HepG2 (cell line): ENCODE measurements around the gene SAP25. TPM values are rescaled to one million over a fixed set of nuclear protein-coding genes. Genes with fewer than 3 reads are reported as not detected.
A peak's percentile ranks its signal among the peaks of the same experiment; 100 is the strongest.

Experiments used
- EP300 ChIP-seq, 3 experiments: sonication (generic) in 1 of 3; formaldehyde crosslinking in 1 of 3; IDR thresholded peaks; 2 replicates each; pipeline versions ENCODE4 v1.5.1 to v1.6.1; 2011 to 2020; ENCODE audit warnings: low read depth in 2 of 3, low read length in 2 of 3, borderline replicate concordance in 1 of 3, improper control_type of control experiment in 1 of 3, mild to moderate bottlenecking in 1 of 3, missing genetic modification reagents in 1 of 3, moderate library complexity in 1 of 3
- FOXP4 ChIP-seq: sonication (generic); formaldehyde crosslinking; IDR thresholded peaks from 2 replicates; pipeline ENCODE4 v1.4.0; 2020; ENCODE audit warnings: missing genetic modification reagents
- GATAD1 ChIP-seq: IDR thresholded peaks from 2 replicates; pipeline ENCODE4 v1.6.1; 2016; ENCODE audit warnings: missing genetic modification reagents, missing compliant biosample characterization
- HES4 ChIP-seq: sonication (generic); formaldehyde crosslinking; IDR thresholded peaks from 2 replicates; pipeline ENCODE4 v1.9.0; 2021; ENCODE audit warnings: mild to moderate bottlenecking, missing genetic modification reagents, borderline replicate concordance
- MXI1 ChIP-seq: IDR thresholded peaks from 3 replicates; pipeline ENCODE4 v1.6.1; 2012; ENCODE audit warnings: low read depth, low read length, inconsistent platforms, borderline replicate concordance
- PAX8 ChIP-seq: sonication (generic); formaldehyde crosslinking; IDR thresholded peaks from 2 replicates; pipeline ENCODE4 v1.8.0; 2022; ENCODE audit warnings: mild to moderate bottlenecking, missing genetic modification reagents, borderline replicate concordance
- SOX13 ChIP-seq, 3 experiments: fragments of 450-650 bp in 1 of 3; sonication (generic) in 1 of 3; formaldehyde crosslinking in 1 of 3; IDR thresholded peaks in 2 of 3; conservative IDR thresholded peaks in 1 of 3; 2 replicates each; pipeline versions ENCODE4 v1.5.0 to v1.6.1; 2016 to 2020; ENCODE audit warnings: antibody characterized with exemption in 1 of 3, mild to moderate bottlenecking in 1 of 3, missing compliant biosample characterization in 1 of 3, missing genetic modification reagents in 1 of 3, moderate library complexity in 1 of 3
- TFDP2 ChIP-seq: sonication (generic); formaldehyde crosslinking; IDR thresholded peaks from 2 replicates; pipeline ENCODE4 v1.4.0; 2020; ENCODE audit warnings: missing genetic modification reagents
- THYN1 ChIP-seq: sonication (generic); formaldehyde crosslinking; IDR thresholded peaks from 2 replicates; pipeline ENCODE4 v1.8.1; 2023; ENCODE audit warnings: low read depth, mild to moderate bottlenecking, moderate library complexity, missing genetic modification reagents, borderline replicate concordance
- ZBTB49 ChIP-seq: sonication (generic); formaldehyde crosslinking; IDR thresholded peaks from 2 replicates; pipeline ENCODE4 v1.4.0; 2020; ENCODE audit warnings: missing genetic modification reagents, borderline replicate concordance
- ZNF326 ChIP-seq: sonication (generic); formaldehyde crosslinking; IDR thresholded peaks from 2 replicates; pipeline ENCODE4 v1.4.0; 2020; ENCODE audit warnings: missing genetic modification reagents, borderline replicate concordance
- ZNF446 ChIP-seq: sonication (generic); formaldehyde crosslinking; IDR thresholded peaks from 2 replicates; pipeline ENCODE4 v1.5.0; 2020; ENCODE audit warnings: mild to moderate bottlenecking, missing genetic modification reagents
- ZNF609 ChIP-seq: sonication (generic); formaldehyde crosslinking; IDR thresholded peaks from 2 replicates; pipeline ENCODE4 v1.4.0; 2020; ENCODE audit warnings: mild to moderate bottlenecking, missing genetic modification reagents, borderline replicate concordance
- ZSCAN12 ChIP-seq: sonication (generic); formaldehyde crosslinking; IDR thresholded peaks from 2 replicates; pipeline ENCODE4 v1.9.0; 2021; ENCODE audit warnings: mild to moderate bottlenecking, missing genetic modification reagents
- ZSCAN9 ChIP-seq: IDR thresholded peaks from 2 replicates; pipeline ENCODE4 v1.6.1; 2016; ENCODE audit warnings: borderline replicate concordance
- polyA plus RNA-seq, 8 experiments: library from polyadenylated mRNA; depleted of rRNA in 3 of 8; stranded (reverse) in 7 of 8; unstranded in 1 of 8; fragments of >200 nt; fragmentation: Illumina TruSeq in 4 of 8; extraction: Trizol in 4 of 8; gene quantifications; 2 replicates each; pipeline versions ENCODE4 v1.2.1 to v1.2.3, GENCODE V29; 2011 to 2016; ENCODE audit warnings: low read depth in 4 of 8, missing spikeins in 1 of 8, mixed read lengths in 1 of 8; ENCODE audit not compliant: insufficient read depth in 1 of 8
- total RNA-seq, 5 experiments: library from RNA; depleted of rRNA; stranded (reverse); fragments of >200 nt; fragmentation: Illumina TruSeq; extraction: Trizol; gene quantifications; 2 replicates each; pipeline ENCODE4 v1.2.3, GENCODE V29; 2016; ENCODE audit warnings: low read depth in 1 of 5

Gene SAP25
- total and polyA plus RNA-seq, 2 of the 13 experiments (the other 11 are each of a cell fraction or from before 2014, with no cell fraction given) = 0.15 to 0.20 TPM

GRCh38 chr7:100568176-100568895, 5.4 kb downstream of the SAP25 start (continued):
- peak; percentile 72 to 79 for TF ChIP-seq EP300 (IDR thresholded peaks at IDR 0.05; ENCODE audit: low read depth in 2 of 2, low read length in 2 of 2)
- TF ChIP-seq EP300 (CRISPR knock-in tag; IDR thresholded peaks at IDR 0.05; ENCODE audit: borderline replicate concordance) = peak; percentile 43; the same call in 1 of the 2 replicates
- TF ChIP-seq ZNF609 (CRISPR knock-in tag) = peak; percentile 92
- TF ChIP-seq GATAD1 (CRISPR knock-in tag) = peak; percentile 74
- 0 out of 2 replicates have a peak, but pooled peaks have one; percentile 70 for TF ChIP-seq ZSCAN9
- TF ChIP-seq HES4 (CRISPR knock-in tag) = peak; percentile 75; the same call in 1 of the 2 replicates
- TF ChIP-seq FOXP4 (CRISPR knock-in tag) = 0 out of 2 replicates have a peak, but pooled peaks have one; percentile 18
- no peak; the same call in 1 of the 2 replicates for TF ChIP-seq PAX8 (CRISPR knock-in tag)
- peak; percentile 62; the same call in 1 of the 2 replicates for TF ChIP-seq ZBTB49 (CRISPR knock-in tag)
- TF ChIP-seq THYN1 (CRISPR knock-in tag) = peak; percentile 67; the same call in 1 of the 2 replicates
- TF ChIP-seq ZNF326 (CRISPR knock-in tag) = peak; percentile 98
- peak; percentile 68; the same call in 1 of the 2 replicates for TF ChIP-seq SOX13 (IDR thresholded peaks at IDR 0.05)
- peak in 1 of 2 experiments; percentile 76; a peak in 2 of 4 replicates for TF ChIP-seq SOX13 (CRISPR knock-in tag; conservative IDR thresholded peaks at IDR 0.05 in 1 of 2, IDR thresholded peaks at IDR 0.05 in 1 of 2)
- peak; percentile 61; the same call in 1 of the 2 replicates for TF ChIP-seq ZSCAN12 (CRISPR knock-in tag)
- peak; percentile 99 for TF ChIP-seq MXI1
- TF ChIP-seq TFDP2 (CRISPR knock-in tag) = peak; percentile 80
- peak; percentile 93; the same call in 1 of the 2 replicates for TF ChIP-seq ZNF446 (CRISPR knock-in tag)
